IPS-NIHi7 (cell line): Measurements from ENCODE around the gene NAGA.

Experiments used
- DNase-seq: peaks from one replicate; pipeline ENCODE4 v3.0.0; 2012; ENCODE audit warnings: mixed read lengths; ENCODE audit errors: extremely low spot score

Gene NAGA

DNA sequence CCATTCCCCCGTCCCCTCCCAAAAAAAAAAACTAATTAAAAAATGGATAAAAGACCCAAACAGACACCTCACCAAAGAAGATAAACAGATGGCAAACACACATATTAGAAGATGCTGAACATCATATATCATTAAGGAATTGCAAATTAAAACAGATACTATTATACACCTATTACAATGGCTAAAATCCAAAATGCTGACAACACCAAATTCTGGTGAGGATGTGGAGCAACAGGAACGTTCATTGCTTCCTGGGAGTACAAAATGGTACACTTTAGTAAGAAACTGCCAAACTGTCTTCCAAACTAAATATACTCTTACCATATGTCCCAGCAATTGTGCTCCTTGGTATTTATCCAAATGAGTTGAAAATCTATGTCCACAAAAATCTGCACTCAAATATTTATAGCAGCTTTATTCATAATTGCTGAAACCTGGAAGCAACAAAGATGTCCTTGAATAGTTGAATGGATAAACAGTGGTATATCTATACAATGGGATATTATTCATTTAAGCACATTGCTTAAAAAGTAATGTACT, 19.9 kb downstream of the NAGA start:
- no peak for DNase-seq

GRCh38 chr22:42041784-42042183, 28.8 kb downstream of the NAGA start:
- DNase-seq = no peak

GRCh38 chr22:42039271-42039670, 31.3 kb downstream of the NAGA start:
- no peak for DNase-seq

DNA sequence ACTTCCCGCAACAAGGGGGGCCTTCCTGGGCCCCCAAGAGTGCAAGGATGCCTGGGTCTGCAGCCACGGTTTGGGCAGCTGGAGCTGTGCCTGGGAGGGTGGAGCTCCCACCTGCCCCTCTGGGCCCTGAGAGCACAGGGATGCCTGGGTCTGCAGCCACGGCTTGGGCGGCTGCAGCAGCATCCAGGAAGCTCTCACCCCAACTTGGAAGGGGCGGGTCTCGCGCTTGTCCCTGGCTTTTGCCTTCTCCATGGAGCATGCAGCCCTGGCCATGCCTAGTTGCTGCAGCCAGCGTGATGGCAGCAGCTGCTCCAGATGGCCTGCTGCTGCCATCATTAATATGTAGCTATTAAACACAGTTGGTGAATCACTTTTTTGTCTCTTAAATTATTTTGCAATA, 35.4 kb downstream of the NAGA start:
- DNase-seq = no peak

DNA sequence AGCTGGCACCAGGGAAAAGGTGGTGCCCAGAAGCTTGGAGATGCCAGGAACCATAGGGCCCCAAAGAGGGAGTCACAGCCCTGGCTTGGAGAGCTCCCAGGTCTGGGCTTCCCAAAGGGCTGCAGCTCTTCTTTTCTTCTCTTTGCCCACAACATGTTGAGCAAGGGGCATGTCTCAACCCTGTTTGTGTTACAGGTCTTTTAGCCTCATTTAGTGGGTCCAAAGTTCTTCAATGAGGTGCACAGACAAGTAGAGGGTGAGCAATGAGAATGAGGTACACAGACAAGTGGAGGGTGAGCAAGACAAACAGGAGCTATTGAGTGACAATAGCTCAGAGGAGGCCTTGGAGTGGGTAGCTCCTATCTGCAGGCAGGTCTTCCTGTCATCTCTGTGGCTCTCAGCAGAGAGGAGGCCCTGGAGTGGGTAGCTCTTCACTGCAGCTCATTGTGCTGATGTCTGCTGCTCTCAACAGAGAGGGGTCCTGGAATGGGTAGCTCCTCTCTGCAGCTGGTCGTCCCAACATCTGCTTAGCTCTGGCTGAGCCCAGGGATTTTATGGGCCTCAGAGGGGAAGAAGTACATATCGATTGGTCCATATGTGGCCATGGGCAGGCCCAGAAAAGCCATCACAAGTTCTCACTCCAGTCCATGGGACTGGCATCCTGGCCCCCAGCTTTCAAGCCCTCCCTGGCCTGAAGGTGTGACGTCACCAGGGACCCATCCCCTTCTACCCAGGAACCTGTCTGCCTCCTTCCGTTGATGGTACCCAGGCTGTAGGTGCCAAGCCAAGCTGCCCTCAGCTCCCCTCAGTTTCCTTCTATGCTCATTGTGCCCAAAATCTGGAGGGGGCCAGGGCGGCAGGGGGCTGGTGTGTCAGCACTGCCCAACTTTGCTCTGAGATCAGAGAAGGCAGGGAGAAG, 37.1 kb downstream of the NAGA start:
- no peak for DNase-seq

DNA sequence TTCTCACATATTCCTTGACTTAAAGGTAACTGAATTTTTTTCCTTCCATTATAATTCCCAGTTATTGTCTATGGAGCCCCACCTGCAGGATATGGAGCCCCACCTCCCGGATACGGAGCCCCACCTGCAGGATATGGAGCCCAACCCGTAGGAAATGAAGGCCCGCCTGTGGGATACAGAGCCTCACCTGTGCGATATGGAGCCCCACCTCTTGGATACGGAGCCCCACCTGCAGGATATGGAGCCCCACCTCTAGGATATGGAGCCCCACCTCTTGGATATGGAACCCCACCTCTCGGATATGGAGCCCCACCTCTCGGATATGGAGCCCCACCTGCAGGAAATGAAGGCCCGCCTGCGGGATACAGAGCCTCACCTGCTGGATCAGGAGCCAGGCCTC, 43.9 kb downstream of the NAGA start:
- DNase-seq = no peak

GRCh38 chr22:42025421-42025820, 45.2 kb downstream of the NAGA start:
- no peak for DNase-seq

DNA sequence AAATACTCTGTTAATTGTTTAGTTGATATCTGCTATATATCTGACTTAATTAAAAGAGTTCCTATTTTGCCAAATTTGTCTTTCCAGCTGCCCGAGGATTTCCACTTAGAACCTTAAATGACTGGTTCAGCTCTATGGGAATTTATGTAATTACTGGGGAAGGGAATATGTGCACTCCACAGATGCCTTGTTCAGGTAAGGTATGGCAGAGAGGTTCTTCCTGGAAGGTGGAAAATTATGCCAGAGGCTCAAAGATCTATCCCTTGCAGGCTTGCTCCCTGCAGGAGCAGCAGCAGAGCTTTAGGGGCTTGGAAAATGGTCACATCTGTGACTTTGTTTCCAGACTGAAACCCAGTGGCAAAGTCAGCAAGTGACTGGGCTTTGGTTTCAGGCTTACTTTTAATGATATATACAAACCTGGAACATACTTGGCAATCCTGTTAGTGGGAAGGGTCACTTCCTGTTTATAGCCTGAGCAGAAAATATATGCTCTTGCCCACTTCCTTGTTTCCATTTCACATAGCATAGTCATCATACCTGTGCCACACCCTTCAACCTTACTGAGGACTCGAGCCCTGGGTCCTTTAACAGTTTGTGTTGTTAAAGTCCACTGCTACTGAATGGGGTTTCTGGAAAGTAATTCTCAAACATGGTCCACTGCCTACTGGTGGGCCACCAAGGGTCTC, 48.3 kb downstream of the NAGA start:
- DNase-seq = no peak

- DNase-seq = no peak
Observed at GRCh38 chr22:42021571-42021970, 49.0 kb downstream of the NAGA start.

- DNase-seq = no peak
Observed at GRCh38 chr22:42018224-42018623, 52.4 kb downstream of the NAGA start.

DNA sequence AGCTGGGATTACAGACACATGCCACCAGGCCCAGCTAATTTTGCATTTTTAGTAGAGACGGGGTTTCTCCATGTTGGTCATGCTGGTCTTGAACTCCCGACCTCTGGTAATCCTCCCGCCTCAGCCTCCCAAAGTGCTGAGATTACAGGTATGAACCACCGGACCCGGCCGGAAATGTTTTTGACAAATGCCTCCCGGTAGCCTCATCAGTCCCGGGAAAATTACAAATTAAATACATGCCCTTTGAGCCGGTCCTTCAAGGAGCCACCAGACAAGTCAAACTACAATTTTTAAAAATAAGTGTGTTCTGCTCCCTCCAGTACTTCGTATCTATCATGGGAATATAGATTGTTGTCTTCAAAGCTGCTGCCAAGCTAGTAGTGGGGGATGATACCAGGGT, 54.5 kb downstream of the NAGA start:
- no peak for DNase-seq

DNA sequence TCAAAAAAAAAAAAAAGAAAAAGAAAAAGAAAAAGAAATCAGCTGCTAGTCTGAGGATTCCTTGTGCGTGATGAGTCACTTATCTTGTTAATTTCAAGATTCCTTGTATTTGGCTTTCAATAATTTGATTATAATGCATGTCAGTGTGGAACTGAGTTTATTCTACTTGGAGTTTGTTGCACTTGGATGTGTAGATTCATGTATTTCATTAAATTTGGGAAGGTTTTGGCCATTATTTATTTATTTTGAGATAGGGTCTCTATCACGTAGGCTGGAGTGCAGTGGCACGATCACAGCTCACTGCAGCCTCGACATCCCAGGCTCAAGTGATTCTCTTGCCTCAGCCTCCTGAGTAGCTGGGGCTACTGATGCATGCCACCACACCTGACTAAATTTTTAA, 57.2 kb downstream of the NAGA start:
- no peak for DNase-seq

- no peak for DNase-seq
Observed at GRCh38 chr22:42010778-42011177, 59.8 kb downstream of the NAGA start.
